Progenitor cell of endocrine pancreas (in vitro differentiated cells): ENCODE data around the gene KLHL11. TPM values are rescaled to one million over a fixed set of nuclear protein-coding genes. Genes with fewer than 3 reads are reported as not detected.

ENCODE experiments used
- DNase-seq: peaks from one replicate; pipeline ENCODE4 v3.0.0; 2021; ENCODE audit warnings: low spot score; ENCODE audit not compliant: unreplicated experiment
- H3K27ac Mint-ChIP-seq: 2 replicates; pipeline ENCODE4 v1.8.0; 2021; ENCODE audit warnings: mild to moderate bottlenecking, moderate library complexity, mixed read lengths
- H3K27me3 Mint-ChIP-seq: 2 replicates; pipeline ENCODE4 v1.8.0; 2021; ENCODE audit warnings: mixed read lengths
- H3K36me3 Mint-ChIP-seq: 2 replicates; pipeline ENCODE4 v1.8.0; 2022; ENCODE audit warnings: mixed read lengths; ENCODE audit not compliant: insufficient read depth
- H3K4me1 Mint-ChIP-seq: 2 replicates; pipeline ENCODE4 v1.8.0; 2021; ENCODE audit warnings: low read depth, mixed read lengths
- H3K4me3 Mint-ChIP-seq: 2 replicates; pipeline ENCODE4 v1.8.0; 2021; ENCODE audit warnings: low read depth, mild to moderate bottlenecking, moderate library complexity, mixed read lengths
- H3K9me3 Mint-ChIP-seq: 2 replicates; pipeline ENCODE4 v1.8.0; 2021; ENCODE audit warnings: low read depth, mixed read lengths
- CTCF ChIP-seq: fragments of 200-600 bp; sonication (generic); IDR thresholded peaks from one replicate; pipeline ENCODE4 v1.5.0; 2021; ENCODE audit warnings: antibody characterized with exemption, mild to moderate bottlenecking; ENCODE audit not compliant: unreplicated experiment
- total RNA-seq: library from RNA; stranded (reverse); gene quantifications from 2 replicates; pipeline ENCODE4 v1.2.1, GENCODE V29; 2021

KLHL11 gene
- total RNA-seq, 1 donor from 2014 or later, result 16.9 TPM

GRCh38 chr17:41816637-41817320 is 48.4 kb downstream of the KLHL11 start:
- Mint-ChIP-seq H3K4me3 (no peak overlapping the region), H3K36me3 (peaks cover 2% of the 10 kb centered on the region), H3K27ac (no peak overlapping the region), H3K9me3 (no peaks in the 10 kb centered on the region), H3K27me3 (no peaks in the 10 kb centered on the region), H3K4me1 (peaks cover 9% of the 10 kb centered on the region)
- no peak for DNase-seq
- TF ChIP-seq CTCF, result no peak

GRCh38 chr17:41814195-41814594 is 51.0 kb downstream of the KLHL11 start:
- peak overlapping the region; percentile 91 for H3K4me3 Mint-ChIP-seq
- TF ChIP-seq CTCF, result no peak
- no peaks in the 10 kb centered on the region for H3K9me3 Mint-ChIP-seq
- peaks cover 5% of the 10 kb centered on the region for H3K36me3 Mint-ChIP-seq
- no peaks in the 10 kb centered on the region for H3K27me3 Mint-ChIP-seq
- H3K27ac Mint-ChIP-seq, result no peak overlapping the region
- H3K4me1 Mint-ChIP-seq, result peaks cover 19% of the 10 kb centered on the region
- no peak for DNase-seq

GRCh38 chr17:41813699-41814124 is 51.5 kb downstream of the KLHL11 start:
- DNase-seq, result no peak
- TF ChIP-seq CTCF, result no peak
- H3K27ac Mint-ChIP-seq, result peak overlapping the region; percentile 86
- peak overlapping the region; percentile 91 for H3K4me3 Mint-ChIP-seq
- no peaks in the 10 kb centered on the region for H3K27me3 Mint-ChIP-seq
- H3K9me3 Mint-ChIP-seq, result no peaks in the 10 kb centered on the region
- peaks cover 19% of the 10 kb centered on the region for H3K4me1 Mint-ChIP-seq
- peaks cover 5% of the 10 kb centered on the region for H3K36me3 Mint-ChIP-seq

GRCh38 chr17:41813152-41813680 is 52.0 kb downstream of the KLHL11 start:
- H3K27me3 Mint-ChIP-seq, result no peaks in the 10 kb centered on the region

More at GRCh38 chr17:41813152-41813680, 52.0 kb downstream of the KLHL11 start:
- no peaks in the 10 kb centered on the region for H3K9me3 Mint-ChIP-seq
- no peak for DNase-seq
- no peak for TF ChIP-seq CTCF
- peaks cover 19% of the 10 kb centered on the region for H3K4me1 Mint-ChIP-seq
- peak overlapping the region; percentile 91 for H3K4me3 Mint-ChIP-seq
- H3K27ac Mint-ChIP-seq, result peak overlapping the region; percentile 86
- peaks cover 5% of the 10 kb centered on the region for H3K36me3 Mint-ChIP-seq
